Raji (cell line): ENCODE measurements around the gene MGAT4C.

ENCODE experiments used
- POLR2A ChIP-seq: IDR thresholded peaks from 2 replicates; pipeline ENCODE4 v1.6.1; 2011; ENCODE audit warnings: low read depth, low read length, control low read depth; ENCODE audit not compliant: insufficient read depth

The MGAT4C gene

GRCh38 chr12:85963326-85963725 lies 292.9 kb downstream of the MGAT4C start:
- no peak for TF ChIP-seq POLR2A

DNA sequence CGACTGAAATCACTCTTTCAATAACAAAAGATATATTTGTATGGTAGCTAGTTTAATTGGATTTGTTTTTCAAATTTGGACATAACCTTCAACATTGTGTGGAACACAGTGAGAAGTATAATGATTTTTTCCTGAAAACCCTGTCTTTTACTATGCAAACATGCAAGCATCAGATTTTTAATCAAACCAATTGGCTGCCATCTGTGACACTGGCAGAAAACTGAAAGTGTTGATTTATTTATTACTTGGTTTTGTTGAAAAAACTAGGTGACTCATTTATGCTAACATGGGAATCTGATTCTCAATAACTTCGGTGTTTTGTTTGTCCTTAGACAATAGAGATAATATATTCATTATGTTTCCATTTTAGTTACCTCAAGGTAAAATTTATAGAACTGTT lies 300.1 kb downstream of the MGAT4C start:
- no peak for TF ChIP-seq POLR2A

GRCh38 chr12:85955127-85955526 lies 301.1 kb downstream of the MGAT4C start:
- TF ChIP-seq POLR2A, result no peak

GRCh38 chr12:85951823-85952222 lies 304.4 kb downstream of the MGAT4C start:
- TF ChIP-seq POLR2A, result no peak

DNA sequence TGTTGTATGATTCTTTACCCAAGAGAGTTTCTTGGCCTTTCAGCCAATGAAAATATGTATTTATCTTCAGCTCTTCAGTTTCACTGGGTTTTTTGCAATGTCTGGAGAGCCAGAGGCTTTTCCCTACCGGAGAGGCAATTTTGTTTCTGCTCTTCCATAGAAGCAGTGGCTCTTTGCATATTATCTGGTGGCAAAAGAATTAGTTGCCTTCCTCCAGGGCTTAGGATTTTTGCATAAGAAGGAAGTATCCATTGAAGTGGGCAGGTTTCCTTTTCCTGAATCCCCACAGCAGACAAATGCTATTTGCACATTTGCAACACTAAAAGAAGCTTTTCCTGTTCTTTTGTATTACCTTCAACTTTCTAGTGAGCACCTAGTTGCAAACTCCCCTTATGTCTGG lies 306.9 kb downstream of the MGAT4C start:
- no peak for TF ChIP-seq POLR2A

- TF ChIP-seq POLR2A, result no peak
These were observed 307.9 kb downstream of the MGAT4C start for GRCh38 chr12:85948340-85948739.

GRCh38 chr12:85947286-85947685 lies 308.9 kb downstream of the MGAT4C start:
- no peak for TF ChIP-seq POLR2A

DNA sequence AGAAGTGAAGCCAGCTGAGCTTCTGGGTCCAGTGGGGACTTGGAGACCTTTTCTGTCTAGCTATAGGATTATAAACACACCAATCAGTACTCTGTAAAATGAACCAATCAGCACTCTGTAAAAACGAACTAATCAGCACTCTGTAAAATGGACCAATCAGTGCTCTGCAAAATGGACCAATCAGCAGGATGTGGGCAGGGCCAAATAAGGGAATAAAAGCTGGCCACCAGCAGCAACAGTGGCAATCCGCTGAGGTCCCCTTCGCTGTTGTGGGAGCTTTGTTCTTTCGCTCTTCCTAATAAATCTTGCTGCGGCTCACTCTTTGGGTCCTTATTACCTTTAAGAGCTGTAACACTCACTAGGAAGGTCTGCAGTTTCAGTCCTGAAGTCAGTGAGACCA lies 309.8 kb downstream of the MGAT4C start:
- TF ChIP-seq POLR2A, result no peak

GRCh38 chr12:85927166-85927565 lies 329.0 kb downstream of the MGAT4C start:
- no peak for TF ChIP-seq POLR2A

DNA sequence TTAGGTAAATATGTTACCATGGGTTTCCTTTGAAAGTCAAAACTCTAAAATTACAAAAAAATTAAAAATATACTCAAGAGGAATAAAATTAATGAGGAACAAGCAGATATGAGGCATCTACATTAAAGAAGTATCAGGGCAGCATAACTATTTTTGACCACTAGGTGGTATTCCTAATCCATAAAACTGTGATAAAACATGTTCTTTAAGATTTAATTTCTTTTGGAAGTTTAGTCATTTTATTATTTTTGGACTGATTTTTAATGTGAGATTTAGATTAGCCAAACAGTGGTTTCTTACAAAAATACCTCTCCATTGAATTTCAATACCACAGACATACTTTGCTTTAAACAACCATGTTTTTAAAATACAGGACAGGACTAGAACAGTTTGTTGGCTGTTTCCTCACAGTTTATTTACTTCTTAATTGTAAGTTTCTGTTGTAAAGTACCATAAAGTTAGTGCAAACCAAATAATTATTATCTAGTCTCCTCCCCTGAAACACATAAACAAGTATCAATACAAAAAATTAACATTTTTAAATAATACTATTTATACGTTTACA lies 332.3 kb downstream of the MGAT4C start:
- no peak for TF ChIP-seq POLR2A

DNA sequence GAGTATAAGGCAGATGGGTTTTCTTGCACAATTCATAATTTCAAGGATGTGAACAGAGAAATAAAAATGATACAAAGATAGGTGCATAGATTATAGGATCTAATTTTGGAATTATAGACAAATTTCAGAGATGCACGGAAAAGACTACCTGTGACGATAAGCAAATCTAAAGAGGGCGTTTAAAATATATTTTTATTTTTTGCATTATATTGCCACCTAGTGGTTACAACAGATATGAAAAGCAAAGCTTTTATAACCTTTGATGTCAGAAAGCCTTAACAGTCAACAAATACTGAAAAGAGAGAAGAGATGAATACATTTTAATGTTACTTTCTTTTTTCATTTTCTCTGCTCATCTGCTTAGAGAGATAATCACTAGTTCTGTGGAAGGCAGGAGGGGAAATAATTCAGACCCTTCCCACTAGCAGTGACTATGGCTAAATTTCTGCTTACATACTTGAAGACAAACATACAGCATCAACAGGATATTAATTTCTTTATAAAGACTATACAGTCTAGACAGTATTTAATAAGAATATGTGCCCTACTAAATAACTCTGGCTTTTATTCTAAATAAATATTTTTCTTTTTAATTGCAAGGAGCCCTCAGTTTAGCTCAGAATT lies 335.8 kb downstream of the MGAT4C start:
- TF ChIP-seq POLR2A, result no peak
